Fibroblast of skin of scalp (primary cell): Measurements from ENCODE around the gene MYL9.

Experiments used
- DNase-seq: peaks from one replicate; pipeline ENCODE4 v3.0.0-alpha.2; 2013

Gene MYL9

GRCh38 chr20:36526521-36527011 is 14.8 kb upstream of the MYL9 start:
- DNase-seq = no peak

- DNase-seq = no peak
Measured at GRCh38 chr20:36527331-36528125, 13.8 kb upstream of the MYL9 start.

GRCh38 chr20:36528176-36528874 is 13.0 kb upstream of the MYL9 start:
- no peak for DNase-seq

DNA sequence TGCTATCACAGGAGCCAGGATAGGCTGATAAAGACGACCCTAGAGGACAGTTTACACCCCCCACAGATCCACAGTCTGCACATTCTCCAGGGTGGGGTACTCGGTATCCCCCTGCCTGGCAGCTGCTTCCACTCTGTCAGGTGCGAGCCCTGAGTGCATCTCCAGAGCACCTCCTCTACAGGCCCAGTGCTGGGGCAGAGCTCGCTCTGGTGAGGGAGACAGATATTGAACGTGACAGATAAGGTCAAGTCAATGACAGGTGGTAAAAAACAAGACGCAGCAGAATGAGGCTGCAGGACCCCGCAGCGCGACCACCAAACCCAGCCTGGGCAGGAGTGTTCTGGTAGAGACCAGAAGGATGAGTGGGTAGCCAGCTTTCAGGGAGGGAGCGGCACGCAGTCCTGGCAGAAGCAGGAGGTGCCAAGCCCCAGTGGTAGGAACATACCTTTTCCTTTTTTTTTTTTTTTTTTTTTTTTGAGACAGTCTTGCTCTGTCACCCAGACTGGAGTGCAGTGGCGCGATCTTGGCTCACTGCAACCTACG is 12.4 kb upstream of the MYL9 start:
- no peak for DNase-seq

GRCh38 chr20:36532388-36532787 is 8.9 kb upstream of the MYL9 start:
- DNase-seq = no peak

DNA sequence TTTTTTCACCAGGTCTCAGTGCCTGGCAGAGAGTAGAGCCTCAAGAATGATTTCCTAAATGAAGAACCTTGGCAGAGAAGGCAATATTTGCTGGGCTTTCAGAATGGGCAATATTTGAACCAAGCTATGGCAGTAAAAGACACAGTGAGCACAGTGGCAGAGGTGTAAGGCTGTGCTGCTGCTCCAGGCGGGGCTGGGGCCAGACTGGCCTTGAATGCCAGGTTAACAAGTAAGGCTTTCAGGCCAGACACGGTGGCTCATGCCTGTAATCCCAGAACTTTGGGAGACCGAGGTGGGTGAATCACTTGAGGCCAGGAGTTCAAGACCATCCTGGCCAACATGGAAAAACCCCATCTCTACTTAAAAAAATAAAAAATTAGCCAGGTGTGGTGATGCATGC is 8.5 kb upstream of the MYL9 start:
- DNase-seq = no peak

DNA sequence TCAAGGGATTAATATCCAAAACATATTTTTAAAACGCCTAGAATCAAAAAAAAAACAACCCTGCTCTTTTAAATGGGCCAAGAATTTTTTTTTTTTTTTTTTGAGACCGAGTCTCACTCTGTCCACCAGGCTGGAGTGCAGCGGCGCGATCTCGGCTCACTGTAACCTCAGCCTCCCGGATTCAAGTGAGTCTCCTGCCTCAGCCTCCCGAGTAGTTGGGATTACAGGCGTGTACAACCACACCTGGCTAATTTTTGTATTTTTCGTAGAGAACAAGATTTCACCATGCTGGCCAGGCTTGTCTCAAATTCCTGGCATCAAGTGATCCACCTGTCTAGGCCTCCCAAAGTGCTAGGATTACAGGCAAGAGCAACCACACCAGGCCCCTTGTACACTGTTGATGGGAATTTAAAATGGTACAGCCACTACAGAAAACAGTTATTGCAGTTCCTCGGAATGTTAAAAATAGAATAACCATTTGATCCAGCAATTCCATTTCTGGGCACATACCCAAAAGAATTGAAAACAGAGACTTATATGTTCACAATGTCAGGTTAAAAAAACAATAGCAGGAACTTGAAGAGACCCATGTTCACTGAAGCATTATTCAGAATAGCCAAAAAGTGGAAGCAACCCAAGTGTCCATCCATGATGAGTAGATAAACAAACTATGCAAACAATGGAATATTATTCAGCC is 3.1 kb upstream of the MYL9 start:
- peak; percentile 70 for DNase-seq

- DNase-seq = no peak
Measured at GRCh38 chr20:36540551-36541211, 638 bp upstream of the MYL9 start.

GRCh38 chr20:36541768-36542488 is 609 bp downstream of the MYL9 start:
- DNase-seq = peak; percentile 70

DNA sequence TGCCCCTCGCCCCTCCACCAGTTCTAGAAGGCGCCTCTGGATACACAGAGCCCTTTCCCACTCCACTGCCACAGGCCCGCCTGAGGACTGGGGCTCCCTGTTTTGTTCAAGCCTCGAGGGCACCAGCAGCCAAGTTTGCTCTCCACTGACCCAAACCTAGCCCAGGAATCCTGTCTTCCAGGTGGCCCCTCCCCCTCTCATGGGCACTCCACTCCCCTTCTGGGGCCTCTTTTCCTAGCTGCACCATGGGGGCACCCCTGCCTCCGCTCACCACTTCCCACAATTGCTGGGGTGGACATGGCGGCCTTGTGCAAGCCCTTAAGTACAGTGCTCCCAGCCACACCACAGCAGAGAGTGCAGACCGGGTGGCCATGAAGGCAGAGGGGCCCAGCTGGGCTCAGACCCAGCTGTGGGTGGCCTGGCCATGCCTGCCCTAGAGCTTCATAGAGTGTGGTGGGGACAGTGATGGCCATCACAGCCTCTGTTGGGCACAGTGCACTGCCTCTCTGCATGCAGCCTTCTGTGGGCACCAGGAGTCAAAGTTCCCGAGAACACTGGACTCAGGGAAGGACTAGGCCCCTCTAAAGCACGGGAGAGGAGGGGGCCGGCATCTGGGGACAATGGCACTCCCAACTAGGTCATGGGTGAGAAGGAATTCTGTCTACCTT is 1.3 kb downstream of the MYL9 start:
- no peak for DNase-seq

- DNase-seq = peak; percentile 83
Measured at GRCh38 chr20:36543184-36544133, 2.1 kb downstream of the MYL9 start.

- DNase-seq = peak; percentile 47
Measured at GRCh38 chr20:36544134-36545018, 3.1 kb downstream of the MYL9 start.

GRCh38 chr20:36546111-36546736 is 4.9 kb downstream of the MYL9 start:
- DNase-seq = no peak

DNA sequence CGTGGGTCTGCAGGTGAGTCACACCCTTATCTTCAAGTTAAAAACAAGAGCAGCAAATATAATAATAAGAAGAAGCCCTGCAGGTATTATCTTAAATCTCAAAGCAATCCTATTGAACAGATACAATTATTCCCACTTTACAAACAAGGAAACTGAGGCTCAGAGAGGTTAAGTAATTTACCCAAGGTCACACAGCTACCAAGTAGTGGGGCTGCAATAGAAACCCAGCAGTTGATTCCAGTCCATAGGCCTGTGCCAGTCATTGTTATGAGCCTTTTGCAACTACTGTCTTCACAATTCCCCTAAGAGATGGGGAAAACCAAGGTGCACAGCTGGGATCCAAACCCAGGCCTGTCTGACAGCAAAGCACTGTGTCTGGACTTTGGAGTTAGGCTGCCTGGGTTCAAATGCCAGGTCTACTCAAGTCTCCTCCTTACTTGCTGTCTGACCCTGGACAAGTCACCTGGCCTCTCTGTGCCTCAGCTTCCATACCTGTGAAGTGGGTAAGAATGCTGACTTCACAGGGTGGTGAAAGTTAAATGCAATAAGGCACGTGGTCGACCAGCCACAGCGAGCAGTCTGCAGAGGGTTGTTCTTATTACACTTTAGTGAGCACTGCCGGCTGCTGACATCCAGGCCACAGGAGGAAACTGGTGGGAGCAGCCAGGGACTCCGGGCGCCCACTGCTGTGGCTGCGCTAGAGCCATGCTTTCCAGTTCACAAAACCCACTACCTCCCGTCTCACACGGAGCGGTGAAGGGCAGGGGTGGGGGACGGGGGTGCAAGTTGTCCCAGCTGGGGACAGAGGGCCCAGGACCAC is 6.1 kb downstream of the MYL9 start:
- DNase-seq = no peak

DNA sequence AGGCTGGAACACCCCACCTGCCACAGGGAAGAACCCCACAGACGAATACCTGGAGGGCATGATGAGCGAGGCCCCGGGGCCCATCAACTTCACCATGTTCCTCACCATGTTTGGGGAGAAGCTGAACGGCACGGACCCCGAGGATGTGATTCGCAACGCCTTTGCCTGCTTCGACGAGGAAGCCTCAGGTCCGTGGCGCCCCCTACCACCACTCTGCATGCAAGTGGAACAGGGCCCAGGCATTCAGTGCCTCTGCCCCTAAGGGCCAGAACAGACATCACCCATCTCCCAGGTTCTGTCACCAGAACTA is 6.6 kb downstream of the MYL9 start:
- DNase-seq = no peak

DNA sequence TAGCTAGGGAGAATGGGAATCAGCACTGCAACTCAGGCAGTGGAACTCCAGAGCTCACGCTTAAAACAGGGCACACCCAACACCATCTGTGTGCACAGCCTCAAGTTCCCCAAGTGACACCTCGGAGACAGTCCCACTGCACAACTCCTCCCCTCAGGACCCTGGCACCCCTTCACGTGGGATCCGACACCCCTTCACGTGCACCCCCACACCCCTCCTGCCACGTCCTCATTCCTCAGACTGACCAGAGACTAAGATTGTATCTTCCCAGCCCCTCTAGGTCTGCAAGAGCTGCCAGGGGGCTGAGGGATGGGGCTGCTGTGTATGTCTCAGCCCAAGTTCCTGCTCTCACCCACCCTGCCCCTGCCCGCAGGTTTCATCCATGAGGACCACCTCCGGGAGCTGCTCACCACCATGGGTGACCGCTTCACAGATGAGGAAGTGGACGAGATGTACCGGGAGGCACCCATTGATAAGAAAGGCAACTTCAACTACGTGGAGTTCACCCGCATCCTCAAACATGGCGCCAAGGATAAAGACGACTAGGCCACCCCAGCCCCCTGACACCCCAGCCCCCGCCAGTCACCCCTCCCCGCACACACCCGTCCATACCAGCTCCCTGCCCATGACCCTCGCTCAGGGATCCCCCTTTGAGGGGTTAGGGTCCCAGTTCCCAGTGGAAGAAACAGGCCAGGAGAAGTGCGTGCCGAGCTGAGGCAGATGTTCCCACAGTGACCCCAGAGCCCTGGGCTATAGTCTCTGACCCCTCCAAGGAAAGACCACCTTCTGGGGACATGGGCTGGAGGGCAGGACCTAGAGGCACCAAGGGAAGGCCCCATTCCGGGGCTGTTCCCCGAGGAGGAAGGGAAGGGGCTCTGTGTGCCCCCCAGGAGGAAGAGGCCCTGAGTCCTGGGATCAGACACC is 7.6 kb downstream of the MYL9 start:
- DNase-seq = no peak

DNA sequence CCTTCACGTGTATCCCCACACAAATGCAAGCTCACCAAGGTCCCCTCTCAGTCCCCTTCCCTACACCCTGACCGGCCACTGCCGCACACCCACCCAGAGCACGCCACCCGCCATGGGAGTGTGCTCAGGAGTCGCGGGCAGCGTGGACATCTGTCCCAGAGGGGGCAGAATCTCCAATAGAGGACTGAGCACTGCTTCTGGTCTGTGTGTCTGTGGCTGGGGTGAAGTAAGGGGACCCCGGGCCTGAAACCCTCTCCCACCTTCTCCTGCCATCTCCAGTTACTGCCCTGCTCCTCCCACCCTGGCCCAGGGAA is 8.3 kb downstream of the MYL9 start:
- no peak for DNase-seq
